Measurements from ENCODE around the gene MNX1.

- no peak for TF ChIP-seq SMC3 (IDR thresholded peaks at IDR 0.05; ENCODE audit: low read depth, low read length)
- TF ChIP-seq, protein P1, sequence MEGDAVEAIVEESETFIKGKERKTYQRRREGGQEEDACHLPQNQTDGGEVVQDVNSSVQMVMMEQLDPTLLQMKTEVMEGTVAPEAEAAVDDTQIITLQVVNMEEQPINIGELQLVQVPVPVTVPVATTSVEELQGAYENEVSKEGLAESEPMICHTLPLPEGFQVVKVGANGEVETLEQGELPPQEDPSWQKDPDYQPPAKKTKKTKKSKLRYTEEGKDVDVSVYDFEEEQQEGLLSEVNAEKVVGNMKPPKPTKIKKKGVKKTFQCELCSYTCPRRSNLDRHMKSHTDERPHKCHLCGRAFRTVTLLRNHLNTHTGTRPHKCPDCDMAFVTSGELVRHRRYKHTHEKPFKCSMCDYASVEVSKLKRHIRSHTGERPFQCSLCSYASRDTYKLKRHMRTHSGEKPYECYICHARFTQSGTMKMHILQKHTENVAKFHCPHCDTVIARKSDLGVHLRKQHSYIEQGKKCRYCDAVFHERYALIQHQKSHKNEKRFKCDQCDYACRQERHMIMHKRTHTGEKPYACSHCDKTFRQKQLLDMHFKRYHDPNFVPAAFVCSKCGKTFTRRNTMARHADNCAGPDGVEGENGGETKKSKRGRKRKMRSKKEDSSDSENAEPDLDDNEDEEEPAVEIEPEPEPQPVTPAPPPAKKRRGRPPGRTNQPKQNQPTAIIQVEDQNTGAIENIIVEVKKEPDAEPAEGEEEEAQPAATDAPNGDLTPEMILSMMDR (conservative IDR thresholded peaks at IDR 0.05; ENCODE audit: low read depth, low read length) = no peak
- no peak for TF ChIP-seq POLR2A (IDR thresholded peaks at IDR 0.05; ENCODE audit: low read depth, low read length)
- TF ChIP-seq, protein P2, sequence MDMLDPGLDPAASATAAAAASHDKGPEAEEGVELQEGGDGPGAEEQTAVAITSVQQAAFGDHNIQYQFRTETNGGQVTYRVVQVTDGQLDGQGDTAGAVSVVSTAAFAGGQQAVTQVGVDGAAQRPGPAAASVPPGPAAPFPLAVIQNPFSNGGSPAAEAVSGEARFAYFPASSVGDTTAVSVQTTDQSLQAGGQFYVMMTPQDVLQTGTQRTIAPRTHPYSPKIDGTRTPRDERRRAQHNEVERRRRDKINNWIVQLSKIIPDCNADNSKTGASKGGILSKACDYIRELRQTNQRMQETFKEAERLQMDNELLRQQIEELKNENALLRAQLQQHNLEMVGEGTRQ (IDR thresholded peaks at IDR 0.05; ENCODE audit: low read depth, low read length) = no peak
- no peak for TF ChIP-seq ELK1 (IDR thresholded peaks at IDR 0.05; ENCODE audit: borderline replicate concordance, low read depth, low read length)
- no peak for TF ChIP-seq FOS (IDR thresholded peaks at IDR 0.05; ENCODE audit: low read depth, low read length)
Measured at GRCh38 chr7:157058068-157058467, 47.6 kb upstream of the MNX1 start.

All from IMR-90 (cell line).